Trophoblast cell (in vitro differentiated cells and primary cell): ENCODE measurements around the gene SEMA5A.

Experiments used
- DNase-seq, 2 donors: peaks; one replicate each; pipeline ENCODE4 v3.0.0-alpha.2; 2016
- H2AFZ ChIP-seq: 2 replicates; pipeline ENCODE4 v1.6.1; 2013; ENCODE audit warnings: low read length, moderate library complexity, mild to moderate bottlenecking; ENCODE audit not compliant: insufficient read depth, poor library complexity
- H2AK5ac ChIP-seq: 2 replicates; pipeline ENCODE4 v1.6.1; 2013; ENCODE audit warnings: mild to moderate bottlenecking, low read length
- H2BK120ac ChIP-seq: 2 replicates; pipeline ENCODE4 v1.6.1; 2013; ENCODE audit warnings: low read length, mild to moderate bottlenecking, moderate library complexity; ENCODE audit not compliant: insufficient read depth, poor library complexity
- H2BK12ac ChIP-seq: 2 replicates; pipeline ENCODE4 v1.6.1; 2013; ENCODE audit warnings: mild to moderate bottlenecking, low read length, moderate library complexity
- H2BK5ac ChIP-seq: 2 replicates; pipeline ENCODE4 v1.6.1; 2013; ENCODE audit warnings: low read length, low read depth, moderate library complexity, mild to moderate bottlenecking; ENCODE audit not compliant: poor library complexity
- H3K14ac ChIP-seq: 2 replicates; pipeline ENCODE4 v1.6.1; 2013; ENCODE audit warnings: mild to moderate bottlenecking, low read length
- H3K18ac ChIP-seq: 2 replicates; pipeline ENCODE4 v1.6.1; 2013; ENCODE audit warnings: mild to moderate bottlenecking, low read length
- H3K23ac ChIP-seq: 2 replicates; pipeline ENCODE4 v1.6.1; 2013; ENCODE audit warnings: low read length
- H3K27ac ChIP-seq: 2 replicates; pipeline ENCODE4 v1.5.1; 2013; ENCODE audit warnings: low read depth, mild to moderate bottlenecking, inconsistent platforms, low read length, moderate library complexity
- H3K27me3 ChIP-seq: 2 replicates; pipeline ENCODE4 v1.6.1; 2013; ENCODE audit warnings: inconsistent platforms, mild to moderate bottlenecking, low read length, moderate library complexity; ENCODE audit not compliant: insufficient read depth
- H3K36me3 ChIP-seq, 2 experiments: 1 replicate in 1 of 2; 2 replicates in 1 of 2; pipeline ENCODE4 v1.6.1; 2013; ENCODE audit warnings: low read length in 2 of 2, mild to moderate bottlenecking in 2 of 2, moderate library complexity in 1 of 2; ENCODE audit not compliant: insufficient read depth in 2 of 2, control insufficient read depth in 1 of 2
- H3K4ac ChIP-seq: 2 replicates; pipeline ENCODE4 v1.6.1; 2013; ENCODE audit warnings: low read depth, mild to moderate bottlenecking, low read length, moderate library complexity
- H3K4me1 ChIP-seq, 2 experiments: 1 replicate in 1 of 2; 2 replicates in 1 of 2; pipeline ENCODE4 v1.6.1; 2013; ENCODE audit warnings: low read length in 2 of 2, mild to moderate bottlenecking in 2 of 2, moderate library complexity in 1 of 2; ENCODE audit not compliant: insufficient read depth in 2 of 2, control insufficient read depth in 1 of 2
- H3K4me2 ChIP-seq: 2 replicates; pipeline ENCODE4 v1.6.1; 2013; ENCODE audit warnings: inconsistent platforms, mild to moderate bottlenecking, low read length, moderate library complexity
- H3K4me3 ChIP-seq: 2 replicates; pipeline ENCODE4 v1.5.1; 2013; ENCODE audit warnings: mild to moderate bottlenecking, low read depth, low read length, inconsistent platforms
- H3K79me1 ChIP-seq: one replicate; pipeline ENCODE4 v1.6.1; 2013; ENCODE audit warnings: low read length
- H3K79me2 ChIP-seq: 2 replicates; pipeline ENCODE4 v1.6.1; 2013; ENCODE audit warnings: low read length, mild to moderate bottlenecking; ENCODE audit not compliant: control insufficient read depth, insufficient read depth, poor library complexity
- H3K9ac ChIP-seq: 2 replicates; pipeline ENCODE4 v1.6.1; 2013; ENCODE audit warnings: mild to moderate bottlenecking, low read length
- H3K9me3 ChIP-seq: 2 replicates; pipeline ENCODE4 v1.6.1; 2013; ENCODE audit warnings: low read depth, mild to moderate bottlenecking, control low read depth, inconsistent platforms, low read length; ENCODE audit not compliant: insufficient read depth
- H4K12ac ChIP-seq: 2 replicates; pipeline ENCODE4 v1.6.1; 2013; ENCODE audit warnings: low read depth, mild to moderate bottlenecking, low read length, moderate library complexity
- H4K8ac ChIP-seq: 2 replicates; pipeline ENCODE4 v1.6.1; 2013; ENCODE audit warnings: low read depth, mild to moderate bottlenecking, low read length, moderate library complexity
- H4K91ac ChIP-seq: one replicate; pipeline ENCODE4 v1.6.1; 2013; ENCODE audit warnings: low read depth, mild to moderate bottlenecking, low read length, moderate library complexity
- WGBS: extraction: QIAGEN DNeasy Blood & Tissue Kit; methylation state at CpG from one replicate; pipeline ENCODE4 v1.1.7; 2013; ENCODE audit warnings: missing lambda C conversion rate; ENCODE audit not compliant: insufficient read length, insufficient coverage; ENCODE audit errors: extremely low coverage; 5-methylcytosine and 5-hydroxymethylcytosine counted together

The SEMA5A gene

GRCh38 chr5:9588254-9588653 is 42.4 kb upstream of the SEMA5A start:
- Histone ChIP-seq H3K9ac (no peak overlapping the region), H2BK12ac (no peak overlapping the region), H3K79me2 (no peaks in the 10 kb centered on the region), H2BK5ac (no peak overlapping the region), H4K91ac (no peak overlapping the region), H3K27me3 (no peaks in the 10 kb centered on the region), H3K14ac (no peak overlapping the region), H3K23ac (no peak overlapping the region), H3K27ac (no peak overlapping the region), H3K18ac (no peak overlapping the region), H3K9me3 (no peaks in the 10 kb centered on the region), H3K4me2 (no peak overlapping the region), H2AK5ac (no peak overlapping the region), H4K8ac (no peak overlapping the region), H3K36me3 (no peaks in the 10 kb centered on the region), H4K12ac (no peak overlapping the region), H3K4ac (no peak overlapping the region), H3K4me3 (no peak overlapping the region), H3K79me1 (no peaks in the 10 kb centered on the region), H2BK120ac (no peak overlapping the region), H2AFZ (no peak overlapping the region), H3K4me1 (no peaks in the 10 kb centered on the region)
- no CpG with 5 or more reads among the region's 6 CpGs for WGBS
- no peak for DNase-seq

GRCh38 chr5:9587135-9587534 is 41.3 kb upstream of the SEMA5A start:
- Histone ChIP-seq H3K23ac (no peak overlapping the region), H3K79me2 (no peaks in the 10 kb centered on the region), H2AFZ (no peak overlapping the region), H4K8ac (no peak overlapping the region), H2BK120ac (no peak overlapping the region), H3K14ac (no peak overlapping the region), H3K18ac (no peak overlapping the region), H3K27me3 (no peaks in the 10 kb centered on the region), H2AK5ac (no peak overlapping the region), H3K27ac (no peak overlapping the region), H3K4me1 (no peaks in the 10 kb centered on the region), H3K4me2 (no peak overlapping the region), H3K79me1 (no peaks in the 10 kb centered on the region), H3K36me3 (no peaks in the 10 kb centered on the region), H4K12ac (no peak overlapping the region), H3K9me3 (no peaks in the 10 kb centered on the region), H4K91ac (no peak overlapping the region), H3K4me3 (no peak overlapping the region), H3K4ac (no peak overlapping the region), H2BK12ac (no peak overlapping the region), H2BK5ac (no peak overlapping the region), H3K9ac (no peak overlapping the region)
- DNase-seq, result no peak

GRCh38 chr5:9582406-9582805 is 36.5 kb upstream of the SEMA5A start:
- H3K27me3 ChIP-seq, result no peaks in the 10 kb centered on the region
- no peak overlapping the region for H2BK120ac ChIP-seq
- H3K4me2 ChIP-seq, result no peak overlapping the region
- no peaks in the 10 kb centered on the region for H3K4me1 ChIP-seq
- H3K23ac ChIP-seq, result no peak overlapping the region
- H3K79me2 ChIP-seq, result no peaks in the 10 kb centered on the region
- H3K27ac ChIP-seq, result no peak overlapping the region
- no peaks in the 10 kb centered on the region for H3K9me3 ChIP-seq
- H2BK12ac ChIP-seq, result no peak overlapping the region
- H3K18ac ChIP-seq, result no peak overlapping the region
- H2BK5ac ChIP-seq, result no peak overlapping the region
- H2AFZ ChIP-seq, result no peak overlapping the region
- H3K36me3 ChIP-seq, result no peaks in the 10 kb centered on the region
- H3K14ac ChIP-seq, result no peak overlapping the region
- no peaks in the 10 kb centered on the region for H3K79me1 ChIP-seq
- no peak overlapping the region for H3K4ac ChIP-seq
- H3K4me3 ChIP-seq, result no peak overlapping the region
- H4K8ac ChIP-seq, result no peak overlapping the region
- WGBS, result no CpG with 5 or more reads among the region's 2 CpGs
- H4K91ac ChIP-seq, result no peak overlapping the region
- H2AK5ac ChIP-seq, result no peak overlapping the region
- no peak overlapping the region for H4K12ac ChIP-seq
- DNase-seq, result no peak
- H3K9ac ChIP-seq, result no peak overlapping the region

- Histone ChIP-seq H3K27ac (no peak overlapping the region), H3K36me3 (no peaks in the 10 kb centered on the region), H4K91ac (no peak overlapping the region), H2AFZ (no peak overlapping the region), H3K9me3 (no peaks in the 10 kb centered on the region), H3K4me3 (no peak overlapping the region), H2BK12ac (no peak overlapping the region), H3K18ac (no peak overlapping the region), H2AK5ac (no peak overlapping the region), H3K4me2 (no peak overlapping the region), H3K4ac (no peak overlapping the region), H2BK120ac (no peak overlapping the region), H3K23ac (no peak overlapping the region), H3K27me3 (no peaks in the 10 kb centered on the region), H3K9ac (no peak overlapping the region), H3K79me2 (no peaks in the 10 kb centered on the region), H3K4me1 (no peaks in the 10 kb centered on the region), H3K14ac (no peak overlapping the region), H2BK5ac (no peak overlapping the region), H4K8ac (no peak overlapping the region), H3K79me1 (no peaks in the 10 kb centered on the region), H4K12ac (no peak overlapping the region)
- no peak for DNase-seq
- no CpG with 5 or more reads among the region's 6 CpGs for WGBS
Observed at GRCh38 chr5:9573796-9574195, 27.9 kb upstream of the SEMA5A start.
